ENCODE measurements around the gene LRRK1.

- no peak for TF ChIP-seq EZH2 (IDR thresholded peaks at IDR 0.05; ENCODE audit: borderline replicate concordance, low read depth, low read length, severe bottlenecking)
- TF ChIP-seq, protein P1, sequence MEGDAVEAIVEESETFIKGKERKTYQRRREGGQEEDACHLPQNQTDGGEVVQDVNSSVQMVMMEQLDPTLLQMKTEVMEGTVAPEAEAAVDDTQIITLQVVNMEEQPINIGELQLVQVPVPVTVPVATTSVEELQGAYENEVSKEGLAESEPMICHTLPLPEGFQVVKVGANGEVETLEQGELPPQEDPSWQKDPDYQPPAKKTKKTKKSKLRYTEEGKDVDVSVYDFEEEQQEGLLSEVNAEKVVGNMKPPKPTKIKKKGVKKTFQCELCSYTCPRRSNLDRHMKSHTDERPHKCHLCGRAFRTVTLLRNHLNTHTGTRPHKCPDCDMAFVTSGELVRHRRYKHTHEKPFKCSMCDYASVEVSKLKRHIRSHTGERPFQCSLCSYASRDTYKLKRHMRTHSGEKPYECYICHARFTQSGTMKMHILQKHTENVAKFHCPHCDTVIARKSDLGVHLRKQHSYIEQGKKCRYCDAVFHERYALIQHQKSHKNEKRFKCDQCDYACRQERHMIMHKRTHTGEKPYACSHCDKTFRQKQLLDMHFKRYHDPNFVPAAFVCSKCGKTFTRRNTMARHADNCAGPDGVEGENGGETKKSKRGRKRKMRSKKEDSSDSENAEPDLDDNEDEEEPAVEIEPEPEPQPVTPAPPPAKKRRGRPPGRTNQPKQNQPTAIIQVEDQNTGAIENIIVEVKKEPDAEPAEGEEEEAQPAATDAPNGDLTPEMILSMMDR (IDR thresholded peaks at IDR 0.05; ENCODE audit: borderline replicate concordance, extremely low read depth, low read length, poor library complexity, severe bottlenecking) = no peak
These were observed 79.5 kb downstream of the LRRK1 start for GRCh38 chr15:100998630-100999029.
